ENCODE measurements around the gene PCDHGA1. TPM values are rescaled to one million over a fixed set of nuclear protein-coding genes. Genes with fewer than 3 reads are reported as not detected.
A peak's percentile ranks its signal among the peaks of the same experiment; 100 is the strongest.

The PCDHGA1 gene
- total and polyA plus RNA-seq, 5 experiments from 2014 or later, result 0.38 to 0.52 TPM; not detected in 3

DNA sequence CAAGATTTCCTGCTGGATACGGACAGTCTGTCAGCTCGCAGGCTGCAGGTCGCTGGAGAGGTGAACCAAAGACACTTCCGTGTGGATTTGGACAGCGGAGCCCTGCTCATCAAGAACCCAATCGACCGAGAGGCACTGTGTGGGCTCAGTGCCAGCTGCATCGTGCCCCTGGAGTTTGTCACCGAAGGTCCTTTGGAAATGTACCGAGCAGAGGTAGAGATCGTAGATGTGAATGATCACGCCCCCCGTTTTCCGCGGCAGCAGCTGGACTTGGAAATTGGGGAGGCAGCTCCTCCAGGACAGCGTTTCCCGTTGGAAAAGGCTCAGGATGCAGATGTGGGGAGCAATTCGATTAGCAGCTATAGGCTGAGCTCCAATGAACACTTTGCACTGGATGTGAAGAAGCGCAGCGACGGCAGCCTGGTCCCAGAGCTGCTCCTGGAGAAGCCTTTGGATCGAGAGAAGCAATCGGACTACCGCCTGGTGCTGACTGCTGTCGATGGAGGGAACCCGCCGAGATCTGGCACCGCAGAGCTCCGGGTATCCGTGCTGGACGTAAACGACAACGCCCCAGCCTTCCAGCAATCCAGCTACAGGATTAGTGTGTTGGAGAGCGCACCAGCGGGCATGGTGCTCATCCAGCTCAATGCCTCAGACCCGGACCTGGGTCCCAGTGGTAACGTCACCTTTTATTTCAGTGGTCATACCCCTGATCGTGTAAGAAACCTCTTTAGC is 155.2 kb downstream of the PCDHGA1 start:
- peaks cover 7 to 15% (median 13%) of the 10 kb centered on the region in 4 donors for H3K4me1 Mint-ChIP-seq

GRCh38 chr5:141486091-141486490 is 155.8 kb downstream of the PCDHGA1 start:
- no peak overlapping the region for H3K27ac Mint-ChIP-seq
- ATAC-seq, result no peak

More for the DNA sequence above, 155.2 kb downstream of the PCDHGA1 start:
- POLR2A ChIA-PET, result no interaction called here
- Mint-ChIP-seq H3K27me3 (peaks cover 49 to 96% (median 84%) of the 10 kb centered on the region in 5 donors), H3K4me3 (peak overlapping the region in 6 of 10 donors; percentile 24 to 70 (median 44)), H3K27ac (no peak overlapping the region), H3K9me3 (peaks cover 0 to 10% (median 0%) of the 10 kb centered on the region in 9 donors), H3K36me3 (peaks cover 2 to 4% (median 2%) of the 10 kb centered on the region in 3 donors)
- ATAC-seq, result no peak
- DNase-seq, result no peak

DNA sequence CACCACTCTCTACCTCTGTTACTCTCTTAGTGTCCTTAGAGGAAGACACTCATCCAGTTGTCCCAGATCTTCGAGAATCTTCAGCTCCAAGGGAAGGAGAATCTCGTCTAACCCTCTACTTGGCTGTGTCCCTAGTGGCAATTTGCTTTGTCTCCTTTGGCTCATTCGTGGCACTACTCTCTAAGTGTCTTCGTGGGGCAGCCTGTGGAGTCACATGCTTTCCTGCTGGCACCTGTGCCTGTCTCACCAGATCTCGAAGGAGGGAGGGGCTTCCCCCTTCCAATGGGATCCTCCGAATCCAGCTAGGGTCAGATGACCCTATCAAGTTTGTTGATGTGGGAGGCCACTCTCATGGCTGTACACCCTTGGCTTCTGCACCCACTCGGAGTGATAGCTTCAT is 156.8 kb downstream of the PCDHGA1 start:
- H3K4me1 Mint-ChIP-seq, result peaks cover 15 to 22% (median 20%) of the 10 kb centered on the region in 4 donors
- POLR2A ChIA-PET, result no interaction called here
- H3K36me3 Mint-ChIP-seq, result peaks cover 2 to 5% (median 4%) of the 10 kb centered on the region in 3 donors

More at GRCh38 chr5:141486091-141486490, 155.8 kb downstream of the PCDHGA1 start:
- Mint-ChIP-seq H3K4me1 (peaks cover 12 to 17% (median 16%) of the 10 kb centered on the region in 4 donors), H3K4me3 (peak overlapping the region in 2 of 10 donors; percentile 23 to 43), H3K27me3 (peaks cover 55 to 96% (median 84%) of the 10 kb centered on the region in 5 donors), H3K9me3 (peaks cover 0 to 10% (median 0%) of the 10 kb centered on the region in 9 donors), H3K36me3 (peaks cover 2 to 5% (median 4%) of the 10 kb centered on the region in 3 donors)
- POLR2A ChIA-PET, result no interaction called here
- no peak for DNase-seq

DNA sequence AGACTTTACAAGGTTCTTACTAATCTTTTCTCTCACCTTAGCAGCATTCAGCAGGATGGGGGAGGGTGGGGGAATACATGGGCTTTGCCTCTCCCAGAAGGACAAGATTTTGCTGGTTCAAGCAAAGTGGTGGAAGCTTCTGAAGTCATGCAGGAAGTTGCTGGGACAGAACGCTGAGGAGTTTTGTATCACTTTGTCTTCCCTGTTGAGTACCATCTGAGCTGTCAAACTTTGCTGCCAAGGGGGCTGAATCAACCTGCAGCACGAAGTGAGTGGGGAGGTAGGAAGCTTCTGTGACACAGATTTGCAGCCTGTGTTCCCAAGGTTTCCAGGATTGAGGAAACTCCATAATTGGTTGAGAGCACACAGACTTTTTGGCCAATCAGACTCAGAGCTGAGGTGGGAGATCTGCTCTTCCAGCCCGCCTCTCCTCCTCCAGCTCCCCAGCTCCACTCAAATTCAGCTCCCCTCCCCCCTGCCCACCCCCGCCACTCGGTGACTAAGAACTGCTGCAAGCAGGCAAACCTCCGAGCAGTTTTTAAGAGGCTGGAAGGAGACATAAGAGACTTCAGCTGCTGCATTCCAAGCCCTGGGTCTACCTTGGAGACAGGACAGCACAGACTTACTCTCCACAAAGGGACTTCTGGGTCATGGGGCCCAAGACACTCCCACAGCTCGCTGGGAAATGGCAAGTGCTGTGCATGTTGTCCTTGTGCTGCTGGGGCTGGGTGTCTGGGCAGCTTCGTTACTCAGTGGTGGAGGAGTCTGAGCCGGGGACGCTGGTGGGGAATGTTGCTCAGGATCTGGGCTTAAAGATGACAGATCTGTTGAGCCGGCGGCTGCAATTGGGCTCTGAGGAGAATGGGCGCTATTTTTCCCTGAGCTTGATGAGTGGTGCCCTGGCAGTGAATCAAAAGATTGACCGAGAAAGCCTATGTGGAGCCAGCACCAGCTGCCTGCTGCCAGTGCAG is 158.6 kb downstream of the PCDHGA1 start, which contains the start of gene PCDHGC5:
PCDHGC5 (plus strand) TSS at position 491 of the 971 bp plus-strand sequence; CDS start at position 651, 160 bp downstream.
- ATAC-seq (no peak), DNase-seq (no peak)
- Mint-ChIP-seq H3K4me3 (no peak within 1 kb of the TSS), H3K9me3 (peaks cover 0 to 10% (median 0%) of the 10 kb centered on the region in 9 donors), H3K4me1 (peaks cover 15 to 24% (median 22%) of the 10 kb centered on the region in 4 donors), H3K36me3 (peaks cover 2 to 5% (median 4%) of the 10 kb centered on the region in 3 donors), H3K27ac (peak within 1 kb of the TSS in 1 of 10 donors; percentile 71), H3K27me3 (peaks cover 46 to 97% (median 76%) of the 10 kb centered on the region in 5 donors)
- POLR2A ChIA-PET, result no interaction called here

More for the DNA sequence above, 156.8 kb downstream of the PCDHGA1 start:
- Mint-ChIP-seq H3K9me3 (peaks cover 0 to 10% (median 0%) of the 10 kb centered on the region in 9 donors), H3K4me3 (peak overlapping the region in 1 of 10 donors; percentile 18), H3K27ac (no peak overlapping the region), H3K27me3 (peaks cover 58 to 97% (median 86%) of the 10 kb centered on the region in 5 donors)
- ATAC-seq (no peak), DNase-seq (no peak)

DNA sequence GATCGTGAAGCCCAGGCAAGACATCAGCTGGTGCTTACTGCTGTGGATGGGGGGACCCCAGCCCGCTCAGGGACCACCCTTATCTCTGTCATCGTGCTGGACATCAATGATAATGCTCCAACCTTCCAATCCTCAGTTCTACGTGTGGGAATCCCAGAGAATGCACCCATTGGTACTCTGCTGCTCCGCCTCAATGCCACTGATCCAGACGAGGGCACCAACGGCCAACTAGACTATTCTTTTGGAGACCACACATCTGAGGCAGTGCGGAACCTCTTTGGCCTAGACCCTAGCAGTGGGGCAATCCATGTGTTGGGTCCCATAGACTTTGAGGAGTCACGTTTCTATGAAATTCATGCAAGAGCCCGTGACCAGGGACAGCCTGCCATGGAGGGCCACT is 159.5 kb downstream of the PCDHGA1 start:
- POLR2A ChIA-PET, result no interaction called here
- no peak overlapping the region for H3K27ac Mint-ChIP-seq
- peaks cover 2 to 5% (median 4%) of the 10 kb centered on the region in 3 donors for H3K36me3 Mint-ChIP-seq
- H3K4me3 Mint-ChIP-seq, result no peak overlapping the region
- peaks cover 0 to 10% (median 0%) of the 10 kb centered on the region in 9 donors for H3K9me3 Mint-ChIP-seq
- peaks cover 14 to 17% (median 15%) of the 10 kb centered on the region in 4 donors for H3K4me1 Mint-ChIP-seq
- ATAC-seq, result no peak
- no peak for DNase-seq
- peaks cover 43 to 96% (median 76%) of the 10 kb centered on the region in 5 donors for H3K27me3 Mint-ChIP-seq

- Mint-ChIP-seq H3K4me3 (peak overlapping the region in 2 of 10 donors; percentile 14 to 36), H3K36me3 (peaks cover 2 to 5% (median 4%) of the 10 kb centered on the region in 3 donors), H3K27ac (no peak overlapping the region), H3K27me3 (peaks cover 41 to 96% (median 72%) of the 10 kb centered on the region in 5 donors), H3K9me3 (peaks cover 0 to 10% (median 0%) of the 10 kb centered on the region in 9 donors), H3K4me1 (peaks cover 10 to 13% (median 13%) of the 10 kb centered on the region in 4 donors)
- DNase-seq (no peak), ATAC-seq (no peak)
- POLR2A ChIA-PET, result no interaction called here
These were observed 160.0 kb downstream of the PCDHGA1 start for GRCh38 chr5:141490271-141490670.

GRCh38 chr5:141490771-141491170 is 160.5 kb downstream of the PCDHGA1 start:
- Mint-ChIP-seq H3K27ac (no peak overlapping the region), H3K27me3 (peaks cover 44 to 96% (median 74%) of the 10 kb centered on the region in 5 donors), H3K9me3 (peaks cover 0 to 10% (median 0%) of the 10 kb centered on the region in 9 donors), H3K36me3 (peaks cover 2 to 5% (median 4%) of the 10 kb centered on the region in 3 donors), H3K4me1 (peaks cover 14 to 15% (median 15%) of the 10 kb centered on the region in 4 donors), H3K4me3 (peak overlapping the region in 5 of 10 donors; percentile 27 to 54 (median 41))
- ATAC-seq (no peak), DNase-seq (no peak)
- POLR2A ChIA-PET, result no interaction called here

DNA sequence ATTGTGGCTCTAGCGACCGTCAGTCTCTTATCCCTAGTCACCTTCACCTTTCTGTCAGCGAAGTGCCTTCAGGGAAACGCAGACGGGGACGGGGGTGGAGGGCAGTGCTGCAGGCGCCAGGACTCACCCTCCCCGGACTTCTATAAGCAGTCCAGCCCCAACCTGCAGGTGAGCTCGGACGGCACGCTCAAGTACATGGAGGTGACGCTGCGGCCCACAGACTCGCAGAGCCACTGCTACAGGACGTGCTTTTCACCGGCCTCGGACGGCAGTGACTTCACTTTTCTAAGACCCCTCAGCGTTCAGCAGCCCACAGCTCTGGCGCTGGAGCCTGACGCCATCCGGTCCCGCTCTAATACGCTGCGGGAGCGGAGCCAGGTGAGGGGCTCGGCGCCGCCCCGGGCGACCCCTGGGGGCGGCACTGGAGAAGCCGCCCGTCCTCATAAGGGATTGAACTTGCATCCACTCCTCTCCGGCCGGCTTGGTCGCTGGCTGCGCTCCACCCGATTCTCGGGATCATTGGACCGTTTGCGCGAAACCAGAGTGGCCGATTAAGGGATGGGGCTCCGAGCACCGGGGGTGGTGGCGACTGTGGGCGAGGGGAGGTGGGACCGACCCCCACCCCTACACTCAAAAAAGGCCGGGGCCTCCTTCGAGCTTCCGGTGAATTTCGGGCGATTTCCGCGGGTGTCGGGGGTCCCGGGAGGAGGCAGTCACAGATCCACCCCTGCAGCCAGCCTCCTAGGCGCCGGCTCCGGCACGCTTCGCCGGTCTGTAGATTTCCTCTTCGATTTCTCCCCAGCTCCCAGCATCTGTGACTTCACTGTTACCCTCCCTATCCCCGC is 161.2 kb downstream of the PCDHGA1 start:
- Mint-ChIP-seq H3K27ac (no peak overlapping the region), H3K4me3 (peak overlapping the region; percentile 59 to 90 (median 76)), H3K36me3 (peaks cover under 1 to 4% (median 2%) of the 10 kb centered on the region in 3 donors), H3K9me3 (peaks cover 0 to 4% (median 0%) of the 10 kb centered on the region in 9 donors), H3K4me1 (peaks cover 14 to 17% (median 15%) of the 10 kb centered on the region in 4 donors), H3K27me3 (peaks cover 40 to 96% (median 73%) of the 10 kb centered on the region in 5 donors)
- POLR2A ChIA-PET, result interaction anchor here (1.3 kb wide), 1 partner anchor 171 kb away, joined by 3 read pairs; the partner anchor contains the start of gene TAF7
- ATAC-seq (no peak), DNase-seq (no peak)

- POLR2A ChIA-PET, result interaction anchor here (1.3 kb wide), 1 partner anchor 172 kb away, joined by 3 read pairs; the partner anchor contains the start of gene TAF7
- Mint-ChIP-seq H3K27ac (no peak overlapping the region), H3K4me1 (peaks cover 14 to 17% (median 15%) of the 10 kb centered on the region in 4 donors), H3K27me3 (peaks cover 36 to 94% (median 68%) of the 10 kb centered on the region in 5 donors), H3K4me3 (peak overlapping the region; percentile 59 to 90 (median 76)), H3K9me3 (peaks cover 0 to 4% (median 0%) of the 10 kb centered on the region in 9 donors), H3K36me3 (peaks cover 0 to 3% (median 0%) of the 10 kb centered on the region in 3 donors)
- ATAC-seq, result peak; percentile 70 to 85
- DNase-seq, result peak in 1 of 10 donors; percentile 15
These were observed 162.0 kb downstream of the PCDHGA1 start for GRCh38 chr5:141492168-141492885.

DNA sequence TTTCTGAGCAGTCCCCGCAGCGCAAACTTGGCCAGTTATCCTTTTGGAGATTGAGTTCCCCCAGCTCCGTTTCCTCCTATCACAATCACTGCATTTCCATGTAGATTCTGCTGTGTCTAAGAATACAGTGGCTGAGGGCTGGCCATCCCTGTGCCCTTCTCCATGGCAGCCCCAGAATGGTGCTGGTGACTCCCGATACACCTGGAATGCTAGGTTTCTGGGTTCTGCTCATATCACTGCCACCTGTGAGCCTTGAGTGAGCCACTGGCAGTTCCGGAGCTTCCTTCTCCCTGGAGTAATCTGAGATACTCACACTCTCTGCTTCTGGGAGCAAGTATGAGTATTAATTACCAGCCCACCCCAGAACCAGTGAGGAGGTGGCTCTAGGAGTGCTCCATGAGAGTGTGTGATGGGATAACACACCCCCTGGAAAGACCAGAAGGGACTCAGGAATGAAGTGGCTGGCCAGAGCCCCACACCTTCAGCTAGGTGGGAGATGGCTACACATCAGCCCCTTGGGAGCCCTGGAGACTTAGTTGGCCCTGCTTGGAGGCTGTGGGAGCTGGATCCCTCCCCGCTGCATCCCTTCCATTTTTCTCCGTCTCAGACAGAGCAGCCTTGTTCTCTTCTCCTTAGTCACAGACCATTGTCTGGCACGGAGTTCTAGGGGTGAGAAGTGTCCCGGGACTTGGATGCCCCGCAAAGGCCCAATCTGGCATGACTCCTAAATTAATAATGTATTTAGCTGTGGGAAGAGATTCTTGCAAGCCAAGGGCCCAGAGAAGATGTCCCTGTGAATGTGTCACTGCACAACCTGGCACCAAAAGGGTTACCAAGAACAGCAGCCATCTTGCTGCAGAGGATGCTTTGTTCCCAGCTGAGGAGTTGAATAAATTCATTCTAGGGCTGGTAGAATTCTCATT is 163.4 kb downstream of the PCDHGA1 start:
- ATAC-seq, result no peak
- peaks cover 2 to 6% (median 3%) of the 10 kb centered on the region in 3 donors for H3K36me3 Mint-ChIP-seq
- no peak overlapping the region for H3K27ac Mint-ChIP-seq
- peaks cover 14 to 17% (median 15%) of the 10 kb centered on the region in 4 donors for H3K4me1 Mint-ChIP-seq
- DNase-seq, result no peak
- POLR2A ChIA-PET, result no interaction called here
- peaks cover 0 to 2% (median 0%) of the 10 kb centered on the region in 9 donors for H3K9me3 Mint-ChIP-seq
- H3K4me3 Mint-ChIP-seq, result peak overlapping the region in 2 of 10 donors; percentile 8 to 24
- H3K27me3 Mint-ChIP-seq, result peaks cover 35 to 96% (median 60%) of the 10 kb centered on the region in 5 donors

Measured in naive thymus-derived CD8-positive, alpha-beta T cell (primary cell).